Activated T-cell treated with anti-CD3 and anti-CD28 coated beads for 24 hours (primary cell): ENCODE results near the gene CHST13.
A peak's percentile ranks its signal among the peaks of the same experiment; 100 is the strongest.

ENCODE experiments used
- DNase-seq: peaks from one replicate; pipeline ENCODE4 v3.0.0-alpha.2; 2020; ENCODE audit warnings: low read depth

The CHST13 gene

GRCh38 chr3:126523745-126524428 is at the start of gene CHST13:
Gene CHST13, plus strand, starts transcription at chr3:126524155. Its CDS starts 178 bp downstream, at chr3:126524333.
- DNase-seq, result no peak

- DNase-seq, result peak; percentile 15
Measured at GRCh38 chr3:126474498-126475412, 49.2 kb upstream of the CHST13 start.

- peak; percentile 91 for DNase-seq
Measured at GRCh38 chr3:126475413-126476114, 48.4 kb upstream of the CHST13 start, which contains the start of gene ZXDC. Gene ZXDC, minus strand, starts transcription at chr3:126475891. Its CDS starts 26 bp downstream, at chr3:126475865.

- no peak for DNase-seq
Measured at GRCh38 chr3:126476166-126477060, 47.5 kb upstream of the CHST13 start.

GRCh38 chr3:126477061-126477380 is 46.9 kb upstream of the CHST13 start:
- DNase-seq, result no peak

GRCh38 chr3:126478581-126479310 is 45.2 kb upstream of the CHST13 start:
- DNase-seq, result no peak

GRCh38 chr3:126479642-126480041 is 44.3 kb upstream of the CHST13 start:
- no peak for DNase-seq

- DNase-seq, result no peak
Measured at GRCh38 chr3:126480206-126480605, 43.7 kb upstream of the CHST13 start.

GRCh38 chr3:126480861-126481260 is 43.1 kb upstream of the CHST13 start:
- no peak for DNase-seq

- no peak for DNase-seq
Measured at GRCh38 chr3:126481808-126482502, 42.0 kb upstream of the CHST13 start.

GRCh38 chr3:126482503-126483255 is 41.3 kb upstream of the CHST13 start:
- DNase-seq, result no peak

- DNase-seq, result no peak
Measured at GRCh38 chr3:126483321-126483761, 40.6 kb upstream of the CHST13 start.

GRCh38 chr3:126484148-126484547 is 39.8 kb upstream of the CHST13 start:
- DNase-seq, result no peak

GRCh38 chr3:126484662-126485061 is 39.3 kb upstream of the CHST13 start:
- DNase-seq, result no peak

GRCh38 chr3:126485176-126485897 is 38.6 kb upstream of the CHST13 start:
- DNase-seq, result no peak

- no peak for DNase-seq
Measured at GRCh38 chr3:126485956-126486355, 38.0 kb upstream of the CHST13 start.

- no peak for DNase-seq
Measured at GRCh38 chr3:126486360-126486847, 37.6 kb upstream of the CHST13 start.

GRCh38 chr3:126487151-126487771 is 36.7 kb upstream of the CHST13 start:
- no peak for DNase-seq
